ENCODE data around the gene AKR1B15. TPM values are rescaled to one million over a fixed set of nuclear protein-coding genes. Genes with fewer than 3 reads are reported as not detected.

AKR1B15 gene
- total and polyA plus RNA-seq, 2 donors (not counting 3 experiments of a cell fraction or from before 2014, with no cell fraction given), result not detected

GRCh38 chr7:134618756-134619530 is 70.0 kb downstream of the AKR1B15 start:
- intact Hi-C loops (cut with micrococcal nuclease) (loop anchor here (5.0 kb wide), 1 partner anchor 1358 kb away; the partner anchor contains the start of gene MTPN), dilution Hi-C loops (cut with MboI; ENCODE audit: extremely low pct_ligation_motif_present, low sequenced_read_pairs) (no loop called here)
- FAIRE-seq, result no peak
- Histone ChIP-seq H3K4me2 (ENCODE audit: insufficient read depth, low read length) (peak overlapping the region; percentile 2), H3K4me1 (ENCODE audit: control insufficient read depth, extremely low read depth, insufficient read depth, low read length) (peaks cover 32% of the 10 kb centered on the region), H3K27me3 (ENCODE audit: control insufficient read depth in 2 of 2, insufficient read depth in 2 of 2, low read length in 2 of 2) (no peaks in the 10 kb centered on the region), H3K79me2 (ENCODE audit: control insufficient read depth, insufficient read depth, low read length) (no peaks in the 10 kb centered on the region), H3K27ac (ENCODE audit: insufficient read depth, low read depth, low read length) (peak overlapping the region; percentile 23), H3K36me3 (ENCODE audit: control insufficient read depth in 2 of 2, extremely low read depth in 1 of 2, insufficient read depth in 2 of 2, low read length in 2 of 2) (no peaks in the 10 kb centered on the region), H3K9me1 (replicated peaks; ENCODE audit: control insufficient read depth, extremely low read depth, insufficient read depth, low read length) (no peaks in the 10 kb centered on the region), H3K9ac (replicated peaks; ENCODE audit: extremely low read depth, insufficient read depth, low read length) (no peak overlapping the region), H4K20me1 (replicated peaks; ENCODE audit: control insufficient read depth, extremely low read depth, insufficient read depth, low read length) (no peaks in the 10 kb centered on the region), H3K9me3 (replicated peaks; ENCODE audit: control insufficient read depth, insufficient read depth, low read length) (no peaks in the 10 kb centered on the region), H2AFZ (ENCODE audit: low read depth, low read length) (peak overlapping the region; percentile 4), H3K4me3 (replicated peaks in 1 of 3; ENCODE audit: insufficient read depth in 1 of 3, low read depth in 1 of 3, low read length in 3 of 3) (no peak overlapping the region)
- no TSS peak for BruUV-seq (replicated peaks)
- peak; percentile 32 for DNase-seq (ENCODE audit: low read depth, low spot score)
- POLR2A ChIA-PET, result no interaction called here
- TF ChIP-seq FOS (IDR thresholded peaks at IDR 0.05; ENCODE audit: borderline replicate concordance, insufficient read depth, low read length), result peak; percentile 75
- no peak for TF ChIP-seq MAX (IDR thresholded peaks at IDR 0.05; ENCODE audit: insufficient read depth, insufficient read length)
- CTCF ChIA-PET, result interaction anchor here (1.3 to 7.0 kb wide), 5 partner anchors 9 to 83 kb away, joined by 3 to 50 read pairs (median 7); no protein-coding TSS in a partner anchor

- FAIRE-seq (peak; percentile 18), DNase-seq (ENCODE audit: low read depth, low spot score) (peak; percentile 83)
- no peak overlapping the region for H3K4me2 ChIP-seq (ENCODE audit: insufficient read depth, low read length)
- peaks cover 26% of the 10 kb centered on the region for H3K4me1 ChIP-seq (ENCODE audit: control insufficient read depth, extremely low read depth, insufficient read depth, low read length)
- intact Hi-C loops (cut with micrococcal nuclease), result loop anchor here (1.0 to 5.0 kb wide), 3 partner anchors 12 to 1358 kb away; partner anchors contain the start of genes BPGM and MTPN
- ChIA-PET CTCF (interaction anchor here (0.8 to 7.0 kb wide), 7 partner anchors 9 to 334 kb away, joined by 3 to 50 read pairs (median 4); partner anchors contain the start of gene BPGM), POLR2A (no interaction called here)
- no peak for TF ChIP-seq MAX (IDR thresholded peaks at IDR 0.05; ENCODE audit: insufficient read depth, insufficient read length)
- no peak for TF ChIP-seq EZH2 (IDR thresholded peaks at IDR 0.05; ENCODE audit: borderline replicate concordance, low read depth, low read length, severe bottlenecking)
- TF ChIP-seq FOS (IDR thresholded peaks at IDR 0.05; ENCODE audit: borderline replicate concordance, insufficient read depth, low read length), result peak; percentile 67
- peak; percentile 73 for TF ChIP-seq JUN (IDR thresholded peaks at IDR 0.05; ENCODE audit: borderline replicate concordance, insufficient read depth, insufficient read length, low read depth)
- no peaks in the 10 kb centered on the region for H4K20me1 ChIP-seq (replicated peaks; ENCODE audit: control insufficient read depth, extremely low read depth, insufficient read depth, low read length)
- H2AFZ ChIP-seq (ENCODE audit: low read depth, low read length), result no peak overlapping the region
- no peaks in the 10 kb centered on the region for H3K36me3 ChIP-seq (ENCODE audit: control insufficient read depth in 2 of 2, extremely low read depth in 1 of 2, insufficient read depth in 2 of 2, low read length in 2 of 2)
- H3K27me3 ChIP-seq (ENCODE audit: control insufficient read depth in 2 of 2, insufficient read depth in 2 of 2, low read length in 2 of 2), result no peaks in the 10 kb centered on the region
- no peak overlapping the region for H3K9ac ChIP-seq (replicated peaks; ENCODE audit: extremely low read depth, insufficient read depth, low read length)
- H3K9me1 ChIP-seq (replicated peaks; ENCODE audit: control insufficient read depth, extremely low read depth, insufficient read depth, low read length), result no peaks in the 10 kb centered on the region
- dilution Hi-C loops (cut with MboI; ENCODE audit: extremely low pct_ligation_motif_present, low sequenced_read_pairs), result no loop called here
- H3K79me2 ChIP-seq (ENCODE audit: control insufficient read depth, insufficient read depth, low read length), result no peaks in the 10 kb centered on the region
- no TSS peak for BruUV-seq (replicated peaks)
- H3K27ac ChIP-seq (ENCODE audit: insufficient read depth, low read depth, low read length), result peak overlapping the region; percentile 23
- no peaks in the 10 kb centered on the region for H3K9me3 ChIP-seq (replicated peaks; ENCODE audit: control insufficient read depth, insufficient read depth, low read length)
- H3K4me3 ChIP-seq (replicated peaks in 1 of 3; ENCODE audit: insufficient read depth in 1 of 3, low read depth in 1 of 3, low read length in 3 of 3), result no peak overlapping the region
These were observed 70.9 kb downstream of the AKR1B15 start for GRCh38 chr7:134619627-134620331.
